ENCODE measurements around the gene CDKAL1.

- TF ChIP-seq ELF4 (IDR thresholded peaks at IDR 0.05) (no peak), L3MBTL2 (conservative IDR thresholded peaks at IDR 0.05) (no peak), HDGF (IDR thresholded peaks at IDR 0.05; ENCODE audit: borderline replicate concordance) (no peak), PKNOX1 (IDR thresholded peaks at IDR 0.05) (no peak), ARNT (IDR thresholded peaks at IDR 0.05) (no peak), LEF1 (IDR thresholded peaks at IDR 0.05; ENCODE audit: borderline replicate concordance) (no peak), NFRKB (IDR thresholded peaks at IDR 0.05) (no peak), CTBP1 (IDR thresholded peaks at IDR 0.05; ENCODE audit: borderline replicate concordance) (no peak), FOXM1 (IDR thresholded peaks at IDR 0.05; ENCODE audit: borderline replicate concordance) (no peak), SUZ12 (IDR thresholded peaks at IDR 0.05) (no peak), TARDBP (IDR thresholded peaks at IDR 0.05) (no peak), FOXK2 (IDR thresholded peaks at IDR 0.05) (no peak)
Measured at GRCh38 chr6:20979076-20979475, 444.8 kb downstream of the CDKAL1 start.
